Pericardium fibroblast (primary cell): ENCODE data around the gene NBPF11. TPM values are rescaled to one million over a fixed set of nuclear protein-coding genes. Genes with fewer than 3 reads are reported as not detected.

Source experiments
- total RNA-seq: library from RNA; depleted of rRNA; stranded (reverse); fragments of >200 nt; gene quantifications from 2 replicates; pipeline ENCODE4 v1.2.3, GENCODE V29; 2015

The NBPF11 gene
- total RNA-seq: 3.0 and 4.5 TPM in 2 replicates

GRCh38 chr1:148151911-148152656 lies at the start of gene NBPF11:
TSS of gene NBPF11 (minus strand) at chr1:148152281. CDS start at chr1:148127003, 25,278 bp downstream.

Other genes starting within 250 kb of the NBPF11 start
- not detected in 2 replicates for gene GJA8, start 249.5 kb downstream of the NBPF11 start, total RNA-seq
- 5.1 and 7.0 TPM in 2 replicates for gene GPR89B, start 223.9 kb downstream of the NBPF11 start, total RNA-seq